ENCODE results near the gene ATG12. TPM values are rescaled to one million over a fixed set of nuclear protein-coding genes. Genes with fewer than 3 reads are reported as not detected.
"Not testable (repeated sequence)": the region's sequence is repeated elsewhere in the genome, so short reads cannot be mapped to it uniquely, and the experiment has no call there.

ATG12 gene
- polyA plus RNA-seq, 1 donor, result 74.4 TPM

DNA sequence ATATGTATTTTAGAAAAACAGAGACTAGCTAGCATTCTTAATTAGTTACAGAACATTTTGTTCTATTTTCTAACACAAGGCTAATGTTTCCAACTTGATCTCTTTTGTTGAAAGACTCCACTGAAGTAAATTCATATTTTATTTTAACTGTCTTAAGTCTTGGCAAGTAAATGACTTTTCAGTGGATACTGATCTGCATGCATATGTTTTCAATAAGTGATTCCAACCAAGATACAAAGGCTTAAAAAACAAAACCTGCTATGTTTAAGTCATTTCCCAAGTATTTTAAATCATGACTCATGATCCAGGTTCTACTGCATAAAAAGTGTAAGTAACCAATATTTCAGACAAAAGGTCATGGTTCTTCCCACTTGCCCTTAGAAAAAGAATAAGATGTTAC is 30.6 kb downstream of the ATG12 start:
- Histone ChIP-seq H3K9me3 (ENCODE audit: control insufficient read depth, low read depth, low read length) (no peaks in the 10 kb centered on the region), H3K36me3 (ENCODE audit: control insufficient read depth, insufficient read depth, low read length) (no peaks in the 10 kb centered on the region), H3K4me1 (ENCODE audit: control insufficient read depth, insufficient read depth, low read length) (no peaks in the 10 kb centered on the region), H3K27me3 (ENCODE audit: control insufficient read depth, insufficient read depth, low read length) (peaks cover 26% of the 10 kb centered on the region), H3K4me3 (ENCODE audit: low read length) (no peak overlapping the region), H3K27ac (ENCODE audit: low read length) (no peak overlapping the region)
- DNase-seq, result no peak

DNA sequence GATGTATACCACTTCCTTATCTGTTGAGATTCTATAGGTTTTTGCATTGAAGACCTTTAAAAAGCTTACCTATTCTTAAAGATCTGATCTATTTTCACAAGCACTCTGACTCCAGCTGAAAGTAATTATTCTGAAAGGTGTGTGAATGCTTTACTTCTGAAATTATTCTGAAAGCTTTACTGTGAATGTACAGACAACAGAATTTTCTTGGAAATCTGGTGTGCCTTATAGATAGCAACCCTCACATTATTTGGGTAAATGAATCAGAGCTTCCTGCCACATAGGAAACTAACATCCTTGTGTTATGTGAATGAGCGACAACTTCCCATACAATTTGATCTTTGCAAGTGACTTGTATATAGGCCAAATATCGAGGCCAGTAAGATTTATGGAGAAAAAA is 31.4 kb downstream of the ATG12 start:
- H3K36me3 ChIP-seq (ENCODE audit: control insufficient read depth, insufficient read depth, low read length), result no peaks in the 10 kb centered on the region
- H3K27ac ChIP-seq (ENCODE audit: low read length), result no peak overlapping the region
- no CpG with 5 or more reads among the region's 2 CpGs for WGBS (ENCODE audit: insufficient coverage, low lambda C conversion rate)
- H3K9me3 ChIP-seq (ENCODE audit: control insufficient read depth, low read depth, low read length), result no peaks in the 10 kb centered on the region
- DNase-seq, result no peak
- H3K27me3 ChIP-seq (ENCODE audit: control insufficient read depth, insufficient read depth, low read length), result peaks cover 18% of the 10 kb centered on the region
- no peak overlapping the region for H3K4me3 ChIP-seq (ENCODE audit: low read length)
- no peaks in the 10 kb centered on the region for H3K4me1 ChIP-seq (ENCODE audit: control insufficient read depth, insufficient read depth, low read length)

DNA sequence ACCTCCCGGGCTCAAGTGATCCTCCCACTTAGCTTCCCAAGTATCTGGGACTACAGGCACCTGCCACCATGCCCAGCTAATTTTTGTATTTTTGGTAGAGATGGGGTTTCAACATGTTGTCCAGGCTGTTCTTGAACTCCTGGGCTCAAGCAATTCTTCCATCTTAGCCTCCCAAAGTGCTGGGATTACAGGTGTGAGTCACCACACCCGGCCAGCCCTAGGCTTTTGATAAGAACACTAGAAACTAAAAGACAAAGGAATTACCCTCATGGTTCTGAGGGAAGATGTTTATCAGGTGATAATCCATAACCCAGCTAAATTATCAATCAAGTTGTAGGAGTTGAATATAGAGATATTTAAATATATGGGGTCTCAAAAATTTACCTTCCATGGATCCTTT is 33.3 kb downstream of the ATG12 start:
- no CpG with 5 or more reads among the region's 2 CpGs for WGBS (ENCODE audit: insufficient coverage, low lambda C conversion rate)
- not testable (repeated sequence) for H3K4me3 ChIP-seq (ENCODE audit: low read length); H3K27me3 ChIP-seq (ENCODE audit: control insufficient read depth, insufficient read depth, low read length); H3K27ac ChIP-seq (ENCODE audit: low read length); H3K36me3 ChIP-seq (ENCODE audit: control insufficient read depth, insufficient read depth, low read length); H3K4me1 ChIP-seq (ENCODE audit: control insufficient read depth, insufficient read depth, low read length); H3K9me3 ChIP-seq (ENCODE audit: control insufficient read depth, low read depth, low read length); DNase-seq

DNA sequence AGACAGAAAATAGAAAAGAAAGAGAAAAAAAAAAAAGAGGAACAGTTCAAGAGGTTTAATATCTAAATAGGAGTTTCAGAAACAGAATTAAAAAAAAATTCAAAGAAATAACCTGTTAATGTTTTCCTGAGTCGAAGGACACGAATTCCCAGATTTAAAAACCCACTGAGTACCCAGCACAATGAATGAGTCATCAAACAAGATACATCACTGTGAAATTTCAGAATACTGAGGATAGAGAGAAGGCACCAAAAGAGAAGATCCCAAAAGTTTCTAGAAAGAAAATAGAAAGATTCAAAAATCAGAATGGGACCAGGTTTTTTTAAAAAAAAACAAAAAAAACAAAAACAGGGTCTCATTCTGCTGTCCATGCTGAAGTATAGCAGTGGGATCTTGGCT is 33.7 kb downstream of the ATG12 start:
- WGBS (ENCODE audit: insufficient coverage, low lambda C conversion rate), result 92% methylated on average over 2 of the region's 2 CpGs
- H3K27ac ChIP-seq (ENCODE audit: low read length), result no peak overlapping the region
- peaks cover 4% of the 10 kb centered on the region for H3K27me3 ChIP-seq (ENCODE audit: control insufficient read depth, insufficient read depth, low read length)
- H3K4me3 ChIP-seq (ENCODE audit: low read length), result no peak overlapping the region
- H3K36me3 ChIP-seq (ENCODE audit: control insufficient read depth, insufficient read depth, low read length), result no peaks in the 10 kb centered on the region
- no peaks in the 10 kb centered on the region for H3K9me3 ChIP-seq (ENCODE audit: control insufficient read depth, low read depth, low read length)
- no peak for DNase-seq
- no peaks in the 10 kb centered on the region for H3K4me1 ChIP-seq (ENCODE audit: control insufficient read depth, insufficient read depth, low read length)

DNA sequence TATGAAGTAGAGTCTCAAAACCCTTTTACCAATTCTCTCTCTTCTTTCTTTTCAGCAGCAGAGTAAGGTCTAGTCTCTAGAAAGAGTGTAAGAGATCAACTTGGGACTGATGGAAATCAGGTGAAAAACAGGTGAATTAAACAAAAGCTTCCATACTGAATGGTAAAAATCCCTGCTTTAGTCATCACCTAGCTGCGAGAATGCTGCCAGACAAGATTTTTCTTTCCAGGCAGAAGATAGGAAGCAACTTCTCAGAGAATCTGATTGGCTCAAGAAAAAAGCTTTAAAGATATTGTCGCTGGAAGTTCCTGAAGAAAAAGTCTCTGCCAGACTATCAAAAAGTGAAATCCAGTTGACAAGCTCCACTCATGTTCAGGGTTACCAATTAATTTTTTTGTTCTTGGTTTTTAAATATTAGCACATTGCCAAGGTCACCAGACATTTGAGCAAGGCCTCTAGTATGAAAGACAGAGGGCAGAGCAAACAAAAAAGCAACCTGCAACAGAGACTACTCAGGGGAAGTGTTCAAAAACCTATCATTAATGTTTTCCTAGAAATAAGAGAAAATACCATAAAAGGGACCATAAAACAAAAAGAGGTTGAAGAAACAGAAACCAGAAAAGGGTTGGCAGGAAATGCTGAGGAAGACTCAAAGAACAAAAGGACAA is 34.2 kb downstream of the ATG12 start:
- Histone ChIP-seq H3K36me3 (ENCODE audit: control insufficient read depth, insufficient read depth, low read length) (no peaks in the 10 kb centered on the region), H3K9me3 (ENCODE audit: control insufficient read depth, low read depth, low read length) (no peaks in the 10 kb centered on the region), H3K27me3 (ENCODE audit: control insufficient read depth, insufficient read depth, low read length) (peaks cover 2% of the 10 kb centered on the region), H3K4me3 (ENCODE audit: low read length) (no peak overlapping the region), H3K27ac (ENCODE audit: low read length) (no peak overlapping the region), H3K4me1 (ENCODE audit: control insufficient read depth, insufficient read depth, low read length) (no peaks in the 10 kb centered on the region)
- 17% methylated on average over 1 of the region's 2 CpGs for WGBS (ENCODE audit: insufficient coverage, low lambda C conversion rate)
- DNase-seq, result no peak

DNA sequence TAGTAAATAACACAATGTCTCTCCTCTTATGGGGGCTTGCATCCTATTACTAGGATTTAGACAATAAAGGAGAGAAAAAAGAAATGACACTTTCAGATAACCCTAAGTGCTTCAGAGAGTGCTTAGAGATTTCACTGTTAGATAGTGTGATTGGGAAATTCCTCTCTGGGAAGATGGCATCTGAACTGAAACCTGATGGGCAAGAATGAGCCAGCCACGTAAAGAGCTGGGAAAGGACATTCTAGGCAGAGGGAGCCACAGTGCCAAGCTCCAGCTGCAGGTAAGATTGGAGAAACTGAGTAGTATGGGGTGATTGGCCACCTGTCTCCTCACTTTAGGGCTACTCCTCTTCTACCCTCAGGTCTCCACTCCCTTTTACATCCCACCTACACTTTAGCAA is 39.4 kb downstream of the ATG12 start:
- H3K27ac ChIP-seq (ENCODE audit: low read length), result no peak overlapping the region
- no peaks in the 10 kb centered on the region for H3K36me3 ChIP-seq (ENCODE audit: control insufficient read depth, insufficient read depth, low read length)
- no peak overlapping the region for H3K4me3 ChIP-seq (ENCODE audit: low read length)
- no peaks in the 10 kb centered on the region for H3K4me1 ChIP-seq (ENCODE audit: control insufficient read depth, insufficient read depth, low read length)
- DNase-seq, result no peak
- H3K27me3 ChIP-seq (ENCODE audit: control insufficient read depth, insufficient read depth, low read length), result peaks cover 2% of the 10 kb centered on the region
- no CpG with 5 or more reads among the region's 1 CpG for WGBS (ENCODE audit: insufficient coverage, low lambda C conversion rate)
- no peaks in the 10 kb centered on the region for H3K9me3 ChIP-seq (ENCODE audit: control insufficient read depth, low read depth, low read length)

DNA sequence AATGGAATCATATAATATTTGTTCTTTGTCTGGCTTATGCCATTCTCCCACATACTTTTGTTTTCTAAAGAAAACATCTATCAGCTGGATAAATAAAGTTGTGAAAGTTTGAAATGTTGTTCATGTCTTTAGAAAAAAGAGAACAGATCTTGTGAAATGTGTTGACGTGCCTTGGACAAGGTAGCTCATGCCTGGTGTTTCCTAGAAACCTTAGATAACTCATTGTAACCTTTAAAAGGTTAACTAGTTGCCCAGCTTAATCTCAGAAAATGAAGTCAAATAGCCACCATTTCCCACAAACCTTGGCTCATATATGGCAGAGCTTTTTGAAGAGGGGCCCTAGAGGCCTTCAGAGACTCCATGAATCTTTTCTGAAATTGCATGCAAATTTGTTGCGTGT is 40.2 kb downstream of the ATG12 start:
- H3K4me1 ChIP-seq (ENCODE audit: control insufficient read depth, insufficient read depth, low read length), result no peaks in the 10 kb centered on the region
- no peak overlapping the region for H3K4me3 ChIP-seq (ENCODE audit: low read length)
- no peak for DNase-seq
- WGBS (ENCODE audit: insufficient coverage, low lambda C conversion rate), result no CpG with 5 or more reads among the region's 2 CpGs
- H3K36me3 ChIP-seq (ENCODE audit: control insufficient read depth, insufficient read depth, low read length), result no peaks in the 10 kb centered on the region
- H3K9me3 ChIP-seq (ENCODE audit: control insufficient read depth, low read depth, low read length), result no peaks in the 10 kb centered on the region
- H3K27me3 ChIP-seq (ENCODE audit: control insufficient read depth, insufficient read depth, low read length), result peaks cover 2% of the 10 kb centered on the region
- no peak overlapping the region for H3K27ac ChIP-seq (ENCODE audit: low read length)

DNA sequence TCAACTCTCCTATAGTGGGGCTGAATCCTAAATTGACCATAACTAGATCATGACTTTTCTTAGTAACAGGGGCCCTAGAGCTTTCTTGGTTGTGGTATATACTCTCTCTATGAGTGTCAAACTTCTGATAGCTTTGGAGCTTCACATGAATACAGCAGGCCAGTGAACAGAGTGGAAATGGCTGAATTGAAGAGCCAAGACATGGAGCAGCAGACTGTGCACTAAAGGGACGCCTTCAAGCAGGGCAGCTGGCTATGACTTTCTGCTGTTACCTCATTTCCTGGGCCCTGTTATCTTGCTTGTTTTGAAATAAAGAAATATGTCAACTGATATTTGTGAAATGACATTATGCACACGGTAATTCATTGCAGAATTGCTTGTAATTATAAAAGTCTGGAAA is 41.3 kb downstream of the ATG12 start:
- no peaks in the 10 kb centered on the region for H3K4me1 ChIP-seq (ENCODE audit: control insufficient read depth, insufficient read depth, low read length)
- DNase-seq, result no peak

DNA sequence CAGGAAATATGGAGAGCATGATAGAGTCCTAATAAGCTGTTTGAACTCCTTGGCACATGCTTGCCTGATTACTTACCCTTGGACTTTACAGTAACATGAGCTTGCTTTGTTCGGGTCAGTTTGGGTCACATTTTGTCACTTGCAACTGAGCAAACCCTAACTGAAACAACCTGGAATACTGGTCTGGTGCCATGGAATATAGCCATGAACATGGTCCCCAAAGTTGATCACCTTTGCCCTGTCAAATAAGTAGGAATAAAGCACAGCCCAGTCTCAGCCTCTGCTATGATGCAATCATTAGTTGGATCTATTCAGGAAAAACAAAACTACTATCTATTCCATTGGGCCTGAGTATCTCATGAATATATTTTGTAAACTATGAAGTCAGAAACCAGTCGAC is 43.1 kb downstream of the ATG12 start:
- H3K27ac ChIP-seq (ENCODE audit: low read length), result no peak overlapping the region
- no peak for DNase-seq
- WGBS (ENCODE audit: insufficient coverage, low lambda C conversion rate), result 86% methylated on average over 1 of the region's 2 CpGs
- H3K4me1 ChIP-seq (ENCODE audit: control insufficient read depth, insufficient read depth, low read length), result no peaks in the 10 kb centered on the region
- no peaks in the 10 kb centered on the region for H3K36me3 ChIP-seq (ENCODE audit: control insufficient read depth, insufficient read depth, low read length)
- H3K27me3 ChIP-seq (ENCODE audit: control insufficient read depth, insufficient read depth, low read length), result peaks cover 3% of the 10 kb centered on the region
- no peak overlapping the region for H3K4me3 ChIP-seq (ENCODE audit: low read length)
- no peaks in the 10 kb centered on the region for H3K9me3 ChIP-seq (ENCODE audit: control insufficient read depth, low read depth, low read length)

More for the DNA sequence above, 41.3 kb downstream of the ATG12 start:
- H3K27ac ChIP-seq (ENCODE audit: low read length), result no peak overlapping the region
- no peak overlapping the region for H3K4me3 ChIP-seq (ENCODE audit: low read length)
- H3K27me3 ChIP-seq (ENCODE audit: control insufficient read depth, insufficient read depth, low read length), result peaks cover 2% of the 10 kb centered on the region
- no peaks in the 10 kb centered on the region for H3K36me3 ChIP-seq (ENCODE audit: control insufficient read depth, insufficient read depth, low read length)
- no peaks in the 10 kb centered on the region for H3K9me3 ChIP-seq (ENCODE audit: control insufficient read depth, low read depth, low read length)
- no CpG with 5 or more reads among the region's 2 CpGs for WGBS (ENCODE audit: insufficient coverage, low lambda C conversion rate)

DNA sequence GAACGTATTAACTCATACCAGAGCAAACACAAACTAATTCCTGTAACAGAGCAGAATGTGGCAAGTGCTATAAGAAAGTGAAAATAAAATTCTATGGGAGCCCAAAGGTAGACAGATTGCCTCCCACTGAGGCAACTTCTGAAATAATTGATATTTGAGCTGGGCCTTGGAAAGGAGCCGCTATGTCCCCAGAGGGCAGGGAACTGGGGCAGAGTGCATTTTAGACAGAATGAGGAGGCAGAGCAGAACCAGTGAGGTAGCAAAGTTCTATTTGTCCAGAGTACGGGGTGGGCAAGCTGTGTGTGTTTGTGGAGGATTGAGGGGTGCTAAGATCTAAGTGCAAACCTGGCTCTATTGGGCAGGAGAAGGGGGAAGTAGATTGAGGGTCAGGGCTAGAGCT is 44.7 kb downstream of the ATG12 start:
- H3K9me3 ChIP-seq (ENCODE audit: control insufficient read depth, low read depth, low read length), result no peaks in the 10 kb centered on the region
- no peaks in the 10 kb centered on the region for H3K4me1 ChIP-seq (ENCODE audit: control insufficient read depth, insufficient read depth, low read length)
- no peaks in the 10 kb centered on the region for H3K36me3 ChIP-seq (ENCODE audit: control insufficient read depth, insufficient read depth, low read length)
- peaks cover 2% of the 10 kb centered on the region for H3K27me3 ChIP-seq (ENCODE audit: control insufficient read depth, insufficient read depth, low read length)
- no peak overlapping the region for H3K4me3 ChIP-seq (ENCODE audit: low read length)
- DNase-seq, result no peak
- WGBS (ENCODE audit: insufficient coverage, low lambda C conversion rate), result 80% methylated on average over 1 of the region's 3 CpGs
- no peak overlapping the region for H3K27ac ChIP-seq (ENCODE audit: low read length)

DNA sequence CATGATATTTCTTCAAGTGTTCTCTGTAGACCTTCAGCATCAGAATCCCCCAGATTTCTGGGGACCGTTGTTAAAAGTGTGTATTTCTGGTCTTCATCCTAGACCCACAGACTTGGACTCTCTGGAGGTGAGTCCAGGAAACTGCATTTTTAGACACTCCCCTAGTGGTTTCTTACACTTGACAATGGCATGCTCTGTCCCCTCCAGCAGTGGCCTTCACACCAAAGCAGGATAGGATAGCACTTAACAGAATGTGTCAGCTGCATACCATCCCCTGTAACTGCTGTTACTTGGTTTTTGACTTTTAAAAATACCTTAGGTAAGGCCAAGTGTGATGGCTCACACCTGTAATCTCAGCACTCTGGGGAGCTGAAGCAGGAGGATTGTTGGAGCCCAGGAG is 45.7 kb downstream of the ATG12 start:
- Histone ChIP-seq H3K4me1 (ENCODE audit: control insufficient read depth, insufficient read depth, low read length) (no peaks in the 10 kb centered on the region), H3K27ac (ENCODE audit: low read length) (no peak overlapping the region), H3K36me3 (ENCODE audit: control insufficient read depth, insufficient read depth, low read length) (no peaks in the 10 kb centered on the region), H3K9me3 (ENCODE audit: control insufficient read depth, low read depth, low read length) (no peaks in the 10 kb centered on the region), H3K27me3 (ENCODE audit: control insufficient read depth, insufficient read depth, low read length) (peaks cover 2% of the 10 kb centered on the region), H3K4me3 (ENCODE audit: low read length) (no peak overlapping the region)
- DNase-seq, result no peak
- no CpG with 5 or more reads among the region's 1 CpG for WGBS (ENCODE audit: insufficient coverage, low lambda C conversion rate)
